GM19397 (cell line): ENCODE data around the gene PINK1.

ENCODE experiments used
- ATAC-seq: cut with Tn5 transposase; IDR thresholded peaks from one replicate; pipeline ENCODE4 v1.9.1; 2021; ENCODE audit warnings: mild to moderate bottlenecking, moderate library complexity; ENCODE audit not compliant: unreplicated experiment

PINK1 gene

DNA sequence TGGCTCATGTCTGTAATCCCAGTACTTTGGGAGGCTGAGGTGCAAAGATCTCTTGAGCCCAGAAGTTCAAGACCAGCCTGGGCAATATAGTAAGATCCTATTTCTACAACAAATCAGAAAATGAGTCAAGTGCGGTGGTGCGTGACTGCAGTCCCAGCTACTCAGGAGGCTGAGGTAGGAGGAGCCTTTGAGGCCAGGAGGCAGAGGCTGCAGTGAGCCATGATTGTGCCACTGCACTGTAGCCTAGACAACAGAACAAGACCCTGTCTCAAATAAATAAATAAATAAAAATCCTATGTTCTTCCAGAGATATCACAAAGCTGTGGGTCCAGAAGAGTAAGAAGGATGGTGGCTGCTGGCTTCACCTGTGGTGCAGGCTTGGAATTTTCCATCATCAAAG lies 22.3 kb upstream of the PINK1 start:
- ATAC-seq: no peak

DNA sequence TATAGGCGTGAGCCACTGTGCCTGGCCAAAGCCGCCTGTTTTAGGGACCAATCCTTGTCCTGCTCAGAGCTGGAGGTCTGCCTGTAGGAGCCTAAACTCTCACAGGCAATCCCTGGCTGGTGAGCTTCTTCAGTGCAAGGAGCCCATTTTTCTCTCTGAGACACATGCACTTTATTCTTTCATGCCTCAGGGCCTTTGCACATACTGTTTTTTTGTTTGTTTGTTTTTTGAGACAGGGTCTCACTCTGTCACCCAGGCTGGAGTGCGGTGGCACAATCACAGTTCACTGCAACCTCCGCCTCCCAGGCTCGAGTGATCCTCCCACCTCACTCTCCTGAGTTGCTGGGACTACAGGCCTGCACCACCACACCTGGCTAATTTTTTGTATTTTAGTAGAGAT lies 21.6 kb upstream of the PINK1 start:
- no peak for ATAC-seq

DNA sequence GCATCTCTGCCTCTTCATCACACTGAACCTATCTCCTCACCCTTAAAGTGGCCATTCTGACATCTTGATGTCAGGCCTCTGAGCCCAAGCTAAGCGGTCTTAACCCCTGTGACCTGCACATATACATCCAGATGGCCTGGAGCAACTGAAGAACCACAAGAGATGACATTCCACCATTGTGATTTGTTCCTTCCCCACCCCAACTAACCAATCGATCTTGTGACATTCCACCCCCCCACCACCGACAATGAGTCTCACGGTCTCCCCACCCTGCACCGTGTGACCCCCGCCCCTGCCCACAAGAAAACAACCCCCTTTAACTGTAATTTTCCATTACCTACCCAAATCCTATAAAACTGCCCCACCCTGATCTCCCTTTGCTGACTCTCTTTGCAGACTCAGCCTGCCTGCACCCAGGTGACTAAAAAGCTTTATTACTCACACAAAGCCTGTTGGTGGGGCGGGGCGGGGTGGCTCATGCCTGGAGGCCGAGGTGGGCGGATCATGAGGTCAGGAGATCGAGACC lies 21.0 kb upstream of the PINK1 start:
- ATAC-seq: no peak

DNA sequence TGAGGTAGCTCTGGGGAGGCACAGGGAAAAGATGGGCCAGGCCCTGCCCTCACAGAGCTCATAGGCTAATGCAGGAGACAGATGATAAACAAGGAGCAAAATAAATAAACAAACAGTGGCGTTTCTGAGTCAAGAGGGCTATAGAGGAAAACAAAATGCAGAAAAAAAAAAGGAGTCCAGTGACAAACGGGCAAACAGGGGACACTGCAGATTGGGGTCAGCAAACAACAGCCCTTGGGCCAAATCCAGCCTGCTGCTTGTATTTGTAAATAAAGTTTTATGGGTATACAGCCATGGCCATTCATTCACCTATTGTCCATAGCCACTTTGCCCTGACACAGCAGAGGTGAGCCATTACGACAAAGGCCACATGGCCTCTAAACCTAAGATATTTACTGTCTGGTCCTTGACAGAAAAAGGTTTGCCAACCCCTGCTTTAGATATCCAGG lies 19.1 kb upstream of the PINK1 start:
- ATAC-seq: no peak

DNA sequence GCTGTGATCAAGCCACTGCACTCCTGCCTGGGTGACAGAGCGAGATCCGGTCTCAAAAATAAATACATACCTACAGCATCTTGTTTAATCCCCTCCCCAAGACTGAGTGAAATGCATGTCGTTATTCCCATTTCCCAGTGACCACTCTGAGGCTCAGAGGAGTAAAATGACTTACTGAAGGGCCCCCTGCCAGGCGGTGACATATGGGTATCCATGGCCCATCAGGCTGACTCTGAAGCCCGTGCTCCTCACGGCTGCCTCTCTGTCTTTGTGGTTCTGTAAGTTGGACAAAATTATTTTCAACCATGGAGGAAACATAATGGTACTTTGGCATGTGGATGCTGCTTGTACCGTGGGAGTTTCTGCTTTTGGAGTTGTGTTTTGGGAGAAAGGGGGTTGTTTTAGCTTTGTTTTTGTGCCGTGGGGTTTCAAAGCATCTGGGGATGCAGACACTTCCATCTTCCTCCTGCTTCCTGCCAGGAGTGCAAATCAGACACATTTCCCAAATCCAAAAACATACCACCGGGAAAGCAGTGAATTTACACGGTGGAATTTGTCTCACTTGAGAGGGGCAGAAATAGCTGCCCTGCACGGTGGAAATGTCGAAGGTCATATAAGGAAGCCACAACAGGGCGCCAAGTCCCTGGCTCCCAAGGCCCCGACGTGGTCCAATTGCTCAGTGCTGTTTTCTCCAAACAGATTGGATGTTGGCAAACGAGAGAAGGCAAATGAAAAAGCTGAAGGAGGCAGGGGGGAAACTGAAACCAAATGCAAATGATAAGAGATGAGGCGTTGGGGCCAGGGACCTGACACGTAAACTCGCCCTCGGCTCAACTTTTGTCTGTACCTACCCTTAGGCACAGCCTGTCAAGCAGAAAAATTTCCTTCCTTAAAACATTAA lies 17.1 kb upstream of the PINK1 start:
- no peak for ATAC-seq

DNA sequence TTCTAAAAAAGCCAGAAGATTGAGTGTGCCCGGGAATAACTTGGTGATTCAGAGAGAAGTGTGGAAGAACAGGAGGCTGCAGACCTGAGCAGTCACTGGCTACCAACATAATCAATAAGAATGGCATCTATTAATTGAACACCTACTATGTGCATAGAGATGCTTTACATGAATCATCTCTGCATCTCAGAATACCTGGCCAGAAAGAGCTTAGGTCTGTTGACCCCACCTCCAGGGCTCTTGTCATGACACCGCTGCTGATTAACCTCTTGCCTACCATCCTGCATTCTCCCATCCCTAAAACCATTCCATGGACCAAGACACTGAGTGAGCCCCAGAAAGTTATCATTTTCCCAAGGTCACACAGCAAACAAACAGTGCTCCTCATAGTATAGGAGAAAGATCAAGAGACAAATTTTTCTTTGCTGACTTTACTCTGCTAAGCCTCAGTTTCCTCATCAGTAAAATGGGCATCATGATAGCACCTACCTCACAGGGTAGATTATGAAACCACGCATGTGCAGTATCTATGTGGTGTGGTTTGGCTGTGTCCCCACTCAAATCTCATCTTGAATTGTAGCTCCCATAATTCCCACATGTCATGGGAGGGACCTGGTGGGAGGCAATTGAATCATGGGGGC lies 16.3 kb upstream of the PINK1 start:
- ATAC-seq: no peak

DNA sequence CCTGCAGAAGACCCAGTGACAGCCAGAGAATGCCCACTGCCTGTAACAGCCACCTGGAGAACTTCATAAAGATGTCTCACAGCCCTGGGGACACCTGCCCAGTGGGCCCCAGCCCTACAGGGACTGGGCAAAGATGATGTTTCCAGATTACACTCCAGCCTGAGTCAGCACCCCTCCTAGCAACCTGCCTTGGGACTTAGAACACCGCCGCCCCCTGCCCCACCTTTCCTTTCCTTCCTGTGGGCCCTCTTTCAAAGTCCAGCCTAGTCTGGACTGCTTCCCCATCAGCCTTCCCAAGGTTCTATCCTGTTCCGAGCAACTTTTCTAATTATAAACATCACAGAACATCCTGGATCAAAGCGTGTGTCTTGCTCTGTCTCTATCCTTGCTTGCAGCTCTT lies 14.7 kb upstream of the PINK1 start:
- no peak for ATAC-seq

DNA sequence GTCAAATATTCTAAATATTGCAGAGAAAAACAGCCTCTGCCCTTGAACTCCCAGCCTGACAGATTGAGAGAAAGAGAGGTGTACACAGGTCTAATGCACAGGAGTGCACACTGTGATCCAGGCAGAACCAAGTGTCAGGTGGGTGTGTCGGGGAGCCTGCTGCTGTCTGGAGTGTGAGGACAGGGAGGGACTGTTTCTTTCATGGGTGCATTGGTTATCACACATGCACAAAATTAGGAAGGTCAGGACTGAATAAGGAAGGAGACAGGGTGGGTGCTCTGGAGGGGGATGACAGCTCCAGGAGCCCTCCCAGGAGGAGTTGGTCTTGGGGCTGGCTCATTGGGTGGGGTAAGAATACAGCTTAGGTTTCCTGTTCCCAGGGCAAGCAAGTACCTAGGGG lies 13.3 kb upstream of the PINK1 start:
- no peak for ATAC-seq

DNA sequence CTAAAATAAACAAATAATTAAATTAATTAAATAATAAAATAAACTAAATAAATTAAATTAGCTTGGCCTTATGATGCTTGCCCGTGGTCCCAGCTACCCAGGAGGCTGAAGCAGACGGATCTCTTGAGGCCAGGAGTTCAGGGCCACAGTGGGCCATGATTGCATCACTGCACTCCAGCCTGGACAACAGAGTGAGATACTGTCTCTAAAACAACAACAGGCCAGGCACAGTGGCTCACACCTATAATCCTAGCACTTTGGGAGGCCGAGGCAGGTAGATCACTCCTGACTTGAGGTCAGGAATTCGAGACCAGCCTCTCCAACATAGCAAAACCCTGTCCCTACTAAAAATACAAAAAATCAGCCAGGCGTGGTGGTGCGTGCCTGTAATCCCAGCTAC lies 12.2 kb upstream of the PINK1 start:
- no peak for ATAC-seq

DNA sequence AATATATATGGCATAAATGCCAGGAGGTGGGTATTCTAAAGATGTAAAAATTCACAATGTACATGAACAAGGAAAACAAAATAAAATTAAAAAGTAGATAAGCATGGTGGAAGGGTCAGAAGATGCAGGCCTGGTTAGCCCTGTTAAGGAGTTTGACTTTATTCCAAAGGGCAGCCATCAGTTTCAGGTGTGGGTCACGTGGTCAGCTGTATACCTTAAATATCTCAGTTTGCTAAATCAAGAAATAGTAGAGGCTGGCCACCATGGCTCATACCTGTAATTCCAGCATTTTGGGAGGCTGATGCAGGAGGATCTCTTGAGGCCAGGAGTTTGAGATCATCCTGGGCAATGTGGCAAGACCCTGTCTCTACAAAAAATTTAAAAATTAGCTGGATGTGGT lies 8.5 kb upstream of the PINK1 start:
- no peak for ATAC-seq

DNA sequence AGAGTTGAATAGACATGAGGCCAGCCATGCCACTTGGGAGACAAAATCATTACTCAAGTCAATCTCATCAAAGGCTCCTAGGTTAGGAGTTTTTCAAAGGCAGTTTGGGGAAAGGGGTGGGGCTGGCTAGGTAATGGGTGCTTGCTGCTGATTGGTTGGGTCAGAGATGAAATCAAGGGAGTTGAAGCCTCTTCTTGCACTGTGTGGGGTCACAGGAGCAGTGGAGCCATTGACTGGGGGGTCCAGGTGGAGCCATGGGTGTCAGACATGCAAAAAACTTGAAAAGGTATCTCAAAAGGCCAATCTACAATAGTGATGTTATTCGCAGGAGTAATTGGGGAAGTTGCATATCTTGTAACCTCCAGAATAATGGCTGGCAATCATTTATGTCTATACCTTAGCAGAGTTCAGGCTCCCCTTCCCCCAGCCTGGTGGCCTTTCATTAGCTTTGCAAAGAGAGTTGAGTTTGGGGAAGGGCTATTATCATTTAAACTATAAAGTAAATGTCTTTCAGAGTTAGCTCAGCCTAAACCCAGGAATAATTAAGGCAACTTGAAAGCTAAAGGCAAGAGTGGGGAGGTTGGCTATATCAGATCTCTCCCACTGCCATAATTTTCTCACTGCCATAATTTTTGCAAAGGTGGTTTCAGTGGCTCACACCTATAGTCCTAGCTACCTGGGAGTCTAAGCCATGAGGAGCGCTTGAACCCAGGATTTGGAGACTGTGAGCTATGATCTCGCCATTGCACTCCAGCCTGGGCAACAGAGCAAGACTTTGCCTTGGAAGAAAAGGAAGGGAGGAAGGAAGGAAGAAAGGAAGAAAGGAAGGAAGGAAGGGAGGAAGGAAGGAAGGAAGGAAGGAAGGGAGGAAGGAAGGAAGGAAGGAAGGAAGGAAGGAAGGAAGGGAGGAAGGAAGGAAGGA lies 7.8 kb upstream of the PINK1 start:
- ATAC-seq: no peak

DNA sequence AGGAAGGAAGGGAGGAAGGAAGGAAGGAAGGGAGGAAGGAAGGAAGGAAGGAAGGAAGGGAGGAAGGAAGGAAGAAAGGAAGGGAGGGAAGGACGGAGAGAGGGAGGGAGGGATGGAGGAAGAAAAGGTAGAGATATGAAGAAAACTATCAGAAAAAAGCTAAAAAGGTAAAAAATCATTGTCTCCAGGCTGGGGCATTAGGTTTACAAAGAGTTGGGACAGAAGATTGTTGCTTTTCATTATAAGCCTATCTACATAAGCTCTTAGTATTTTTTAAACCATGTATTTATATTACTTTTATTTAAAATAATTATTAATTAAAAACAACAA lies 7.2 kb upstream of the PINK1 start:
- ATAC-seq: no peak

DNA sequence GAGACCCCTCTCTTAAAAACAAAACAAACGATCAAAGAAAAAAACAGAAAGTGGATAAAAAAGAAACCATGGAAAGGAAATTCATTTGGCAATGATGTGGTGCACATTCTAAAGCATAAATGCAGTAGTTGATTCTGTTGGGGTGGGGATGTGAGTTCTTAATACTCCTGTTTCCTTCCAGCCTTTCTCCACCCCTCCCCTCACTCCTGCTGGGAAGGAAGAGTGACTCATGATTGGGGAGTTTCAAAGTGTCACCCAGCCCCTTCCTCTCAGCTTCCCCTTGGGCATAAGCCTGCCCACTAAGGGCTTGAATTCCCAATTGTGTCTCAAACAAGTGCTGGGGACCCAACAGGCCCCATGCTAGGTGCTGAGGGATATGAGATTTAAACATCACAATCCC lies 6.7 kb upstream of the PINK1 start:
- no peak for ATAC-seq

DNA sequence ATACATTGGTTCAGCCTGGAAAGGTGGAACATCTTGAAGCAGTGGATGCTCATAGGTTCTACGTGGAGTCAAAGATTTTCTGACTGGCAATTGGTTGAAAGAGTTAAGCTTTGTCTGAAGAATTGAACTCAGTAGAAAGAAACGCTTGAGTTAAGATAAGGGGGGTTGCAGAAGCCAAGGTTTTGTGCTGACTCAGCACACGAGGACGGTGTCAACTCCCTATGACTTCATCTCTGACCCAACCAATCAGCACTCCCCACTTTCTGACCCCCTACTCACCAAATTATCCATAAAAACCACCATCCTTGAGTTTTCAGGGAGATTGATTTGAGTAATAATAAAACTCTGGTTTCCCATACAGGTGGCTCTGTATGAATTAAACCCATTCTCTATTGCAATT lies 2.5 kb upstream of the PINK1 start:
- no peak for ATAC-seq

DNA sequence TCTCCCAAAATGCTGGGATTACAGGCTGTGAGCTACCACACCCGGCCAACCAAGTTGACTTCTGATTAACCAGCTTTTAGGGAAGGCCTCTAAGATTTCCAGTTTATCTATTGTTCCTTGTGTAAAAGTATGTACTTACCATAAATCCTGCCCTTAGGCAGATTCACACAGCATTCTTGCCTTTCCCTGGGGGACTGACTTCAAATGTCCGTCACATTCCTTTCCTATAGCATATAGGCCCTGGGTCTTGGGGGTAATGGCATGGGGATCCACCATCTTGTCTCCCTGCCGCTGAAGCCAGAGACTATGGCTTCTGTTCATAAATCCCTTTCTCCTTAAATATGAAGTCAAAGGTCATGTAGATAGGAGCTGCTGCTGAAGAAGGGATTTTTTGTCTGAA lies 872 bp upstream of the PINK1 start:
- ATAC-seq: no peak

DNA sequence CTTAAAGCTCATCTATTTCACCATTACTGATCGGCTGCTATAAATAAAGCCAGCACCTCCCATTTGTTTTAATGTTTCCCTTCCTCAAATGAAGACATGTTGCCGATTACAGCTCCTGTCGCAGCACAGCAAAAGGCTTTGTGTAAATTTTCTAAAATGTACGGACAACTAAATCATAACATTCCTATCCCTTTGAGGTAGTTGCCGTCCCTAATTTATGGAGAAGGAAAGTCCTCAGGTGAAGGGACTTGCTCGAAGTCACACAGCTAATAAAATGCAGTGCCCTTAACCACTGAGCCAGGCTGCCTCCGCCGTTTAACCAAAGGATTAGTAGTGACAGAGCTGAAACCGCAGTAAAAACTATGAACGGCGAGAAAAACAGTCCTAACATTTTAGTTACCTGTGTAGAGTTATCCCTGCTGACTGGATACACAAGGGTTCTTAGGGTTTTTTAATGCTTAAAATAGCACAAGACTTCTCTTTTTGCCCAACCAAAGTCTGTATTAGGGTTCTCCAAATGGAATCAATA lies 871 bp downstream of the PINK1 start:
- no peak for ATAC-seq

DNA sequence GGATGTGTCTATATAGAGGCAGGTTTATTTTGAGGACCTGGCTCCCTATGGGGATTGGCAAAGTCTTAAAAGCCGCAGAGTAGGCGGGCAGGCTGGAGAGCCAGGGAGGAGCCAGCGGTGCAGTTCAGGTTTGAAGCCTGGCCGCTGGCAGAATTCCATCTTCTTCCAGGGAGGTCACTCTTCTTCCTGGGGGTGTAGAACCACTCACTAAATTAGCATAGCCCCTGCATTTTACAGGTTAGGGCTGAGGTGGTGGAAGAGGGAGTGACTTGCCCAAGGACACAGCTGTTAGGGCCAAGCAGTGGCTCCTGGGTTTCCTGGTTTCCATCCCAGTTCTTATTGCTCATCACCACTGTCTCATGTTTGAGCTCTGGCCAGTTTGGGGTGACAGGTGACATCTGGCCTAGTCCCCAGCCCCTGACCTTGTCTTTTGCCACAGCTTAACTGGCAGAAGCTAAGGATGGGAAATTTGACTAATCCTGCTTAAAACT lies 1.4 kb downstream of the PINK1 start:
- no peak for ATAC-seq

DNA sequence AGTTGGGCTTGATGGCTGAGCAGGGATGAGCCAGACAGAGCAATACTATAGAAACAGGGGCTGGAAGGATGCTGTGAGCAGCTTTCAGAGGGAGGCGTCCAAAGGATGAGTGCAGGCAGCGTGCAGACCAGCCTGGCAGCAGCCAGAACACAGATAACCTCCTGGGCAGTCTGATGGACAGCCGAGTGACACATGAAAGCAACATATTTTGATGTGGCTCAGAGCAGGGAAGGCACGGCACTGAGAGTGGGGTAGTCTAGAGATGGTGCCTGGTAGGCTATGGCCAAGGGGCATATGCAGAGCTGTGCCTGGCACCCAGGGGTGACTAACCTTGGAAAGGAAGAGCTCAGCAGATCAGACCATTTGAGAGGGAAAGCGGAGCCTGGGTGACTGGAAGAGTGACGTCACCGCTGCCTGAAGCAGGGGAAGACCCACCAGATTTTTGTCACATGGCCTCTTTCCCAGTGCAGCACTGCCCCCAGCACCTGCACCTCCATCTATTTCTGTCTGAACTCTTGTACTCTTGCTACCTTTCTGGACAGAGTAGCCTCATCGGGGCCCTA lies 3.6 kb downstream of the PINK1 start:
- no peak for ATAC-seq

DNA sequence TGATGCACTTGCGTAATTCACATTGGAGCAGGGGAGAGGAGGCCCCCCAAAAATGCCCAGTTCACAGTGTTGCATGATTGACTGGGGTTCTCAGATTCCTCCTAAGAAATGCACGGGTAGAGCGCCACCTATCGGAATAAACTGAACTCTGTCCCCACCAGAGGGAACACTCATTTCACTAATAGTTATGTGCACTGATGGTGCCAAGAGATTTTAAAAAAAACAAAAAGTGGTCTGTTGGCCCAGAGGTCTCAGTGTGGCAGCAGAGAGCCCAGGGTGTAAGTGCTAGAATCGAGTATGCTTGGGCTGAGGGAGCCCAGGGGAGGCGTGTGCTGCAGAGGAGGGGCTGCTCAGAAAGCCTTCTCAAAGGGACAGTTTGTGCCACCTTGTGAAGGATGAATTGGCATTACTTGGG lies 6.9 kb downstream of the PINK1 start:
- ATAC-seq: no peak

DNA sequence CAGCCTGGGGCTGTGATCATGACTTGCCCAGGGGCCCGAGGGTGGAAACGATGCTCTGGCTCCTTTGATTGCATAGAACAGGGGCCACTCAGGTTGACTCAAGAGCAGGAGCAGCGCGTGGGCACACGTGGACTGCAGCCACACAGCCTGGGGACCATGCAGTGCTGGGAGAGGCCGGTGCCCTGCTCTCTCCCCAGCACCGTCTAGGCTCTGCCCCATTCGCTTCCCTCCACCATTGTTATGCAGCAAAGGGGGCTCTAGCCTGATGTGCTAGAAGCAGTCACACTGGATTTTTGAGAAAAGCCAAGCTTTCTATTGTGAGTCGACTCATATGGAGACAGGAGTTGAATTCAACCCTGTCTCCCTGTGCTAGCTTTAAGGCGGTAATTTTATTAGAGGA lies 8.7 kb downstream of the PINK1 start:
- ATAC-seq: no peak

DNA sequence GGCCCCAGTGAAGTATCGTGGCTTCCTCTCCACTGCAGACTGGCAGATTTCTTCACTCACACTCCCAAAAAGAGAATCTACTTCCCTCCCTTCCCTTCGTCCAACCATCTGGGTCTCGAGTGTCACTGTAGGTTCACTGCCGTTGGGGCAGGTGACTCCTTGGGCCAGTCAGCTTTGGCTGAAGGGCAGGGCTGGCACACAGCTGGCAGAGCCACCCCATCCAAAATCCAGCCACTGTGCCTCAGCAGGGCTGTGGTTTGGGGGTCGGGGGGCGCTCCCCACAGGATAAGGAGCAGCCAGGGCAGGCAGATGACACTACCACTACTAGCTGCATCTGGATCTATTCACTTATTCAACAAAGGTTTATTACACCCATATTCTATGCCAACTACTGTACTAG lies 9.8 kb downstream of the PINK1 start:
- no peak for ATAC-seq
